GM12864 (cell line): Measurements from ENCODE around the gene FAM98A.

Source experiments
- DNase-seq: peaks from one replicate; pipeline ENCODE4 v3.0.0-alpha.2; 2011; ENCODE audit warnings: low read depth
- H3K4me3 ChIP-seq: 2 replicates; pipeline ENCODE4 v1.5.1; 2011; ENCODE audit warnings: mild to moderate bottlenecking, low read depth, low read length, control low read depth
- TF ChIP-seq, protein P1 (sequence below): IDR thresholded peaks from 2 replicates; pipeline ENCODE4 v1.5.1; 2011; ENCODE audit warnings: low read depth, mild to moderate bottlenecking, moderate library complexity, low read length, control low read depth, inconsistent platforms; ENCODE audit errors: missing control alignments

The FAM98A gene

DNA sequence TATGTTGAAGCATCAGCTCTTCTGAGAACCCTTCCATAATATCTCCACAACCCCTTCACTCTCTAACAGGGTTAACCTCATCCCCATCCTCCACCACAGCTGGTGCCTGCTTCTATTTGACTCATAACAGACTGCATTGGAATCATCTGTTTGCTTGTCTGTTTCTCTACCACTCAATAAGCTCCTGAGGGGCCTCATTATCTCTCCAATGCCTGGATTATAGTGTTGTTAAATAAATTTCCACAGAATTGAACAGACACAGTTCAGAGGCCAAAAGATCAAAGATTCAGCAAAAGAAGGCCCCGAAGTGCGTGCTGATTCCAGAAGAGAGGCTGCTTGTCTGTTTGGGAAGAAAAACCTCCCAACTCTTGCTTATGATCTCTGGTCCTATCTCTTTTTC lies 33.7 kb upstream of the FAM98A start:
- no peak overlapping the region for H3K4me3 ChIP-seq
- TF ChIP-seq, protein P1, sequence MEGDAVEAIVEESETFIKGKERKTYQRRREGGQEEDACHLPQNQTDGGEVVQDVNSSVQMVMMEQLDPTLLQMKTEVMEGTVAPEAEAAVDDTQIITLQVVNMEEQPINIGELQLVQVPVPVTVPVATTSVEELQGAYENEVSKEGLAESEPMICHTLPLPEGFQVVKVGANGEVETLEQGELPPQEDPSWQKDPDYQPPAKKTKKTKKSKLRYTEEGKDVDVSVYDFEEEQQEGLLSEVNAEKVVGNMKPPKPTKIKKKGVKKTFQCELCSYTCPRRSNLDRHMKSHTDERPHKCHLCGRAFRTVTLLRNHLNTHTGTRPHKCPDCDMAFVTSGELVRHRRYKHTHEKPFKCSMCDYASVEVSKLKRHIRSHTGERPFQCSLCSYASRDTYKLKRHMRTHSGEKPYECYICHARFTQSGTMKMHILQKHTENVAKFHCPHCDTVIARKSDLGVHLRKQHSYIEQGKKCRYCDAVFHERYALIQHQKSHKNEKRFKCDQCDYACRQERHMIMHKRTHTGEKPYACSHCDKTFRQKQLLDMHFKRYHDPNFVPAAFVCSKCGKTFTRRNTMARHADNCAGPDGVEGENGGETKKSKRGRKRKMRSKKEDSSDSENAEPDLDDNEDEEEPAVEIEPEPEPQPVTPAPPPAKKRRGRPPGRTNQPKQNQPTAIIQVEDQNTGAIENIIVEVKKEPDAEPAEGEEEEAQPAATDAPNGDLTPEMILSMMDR: no peak
- no peak for DNase-seq

DNA sequence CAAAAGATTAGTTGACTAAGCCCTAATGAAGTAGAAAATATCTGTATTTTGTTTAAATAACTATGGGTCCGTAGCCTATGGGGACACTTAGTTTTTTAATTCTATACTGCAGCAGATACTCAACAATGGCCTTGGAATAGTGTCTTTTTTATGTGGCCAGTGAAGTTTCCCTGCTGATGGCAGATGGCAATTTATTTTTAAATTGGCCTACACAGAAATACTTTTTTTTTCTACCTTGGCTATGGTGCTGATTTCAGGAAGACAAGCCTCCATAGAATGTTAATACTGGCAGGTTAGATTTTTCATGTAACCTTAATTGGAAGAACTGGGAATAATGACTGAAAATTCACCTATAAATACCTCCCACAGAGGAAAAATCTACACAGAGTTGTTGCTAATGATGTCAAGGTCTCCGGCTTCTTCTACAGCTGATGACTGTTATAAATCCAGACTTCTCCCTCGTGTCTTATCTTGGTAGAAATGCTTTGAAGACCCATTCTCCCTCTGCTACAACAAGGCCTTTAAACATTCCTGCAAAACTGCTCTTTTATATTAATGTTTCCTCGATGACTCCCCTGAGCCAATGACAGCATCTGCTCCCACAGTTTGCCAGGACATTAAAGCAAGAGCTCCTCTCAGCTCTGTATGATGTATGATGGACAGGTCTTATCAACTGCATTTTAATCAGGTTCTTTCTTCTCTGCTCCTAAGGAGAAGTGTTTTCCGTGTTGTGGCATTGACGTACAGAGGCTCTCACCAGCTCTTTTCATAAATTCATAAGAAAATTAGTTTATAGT lies 29.1 kb upstream of the FAM98A start:
- H3K4me3 ChIP-seq: no peak overlapping the region
- TF ChIP-seq, protein P1: no peak
- no peak for DNase-seq

DNA sequence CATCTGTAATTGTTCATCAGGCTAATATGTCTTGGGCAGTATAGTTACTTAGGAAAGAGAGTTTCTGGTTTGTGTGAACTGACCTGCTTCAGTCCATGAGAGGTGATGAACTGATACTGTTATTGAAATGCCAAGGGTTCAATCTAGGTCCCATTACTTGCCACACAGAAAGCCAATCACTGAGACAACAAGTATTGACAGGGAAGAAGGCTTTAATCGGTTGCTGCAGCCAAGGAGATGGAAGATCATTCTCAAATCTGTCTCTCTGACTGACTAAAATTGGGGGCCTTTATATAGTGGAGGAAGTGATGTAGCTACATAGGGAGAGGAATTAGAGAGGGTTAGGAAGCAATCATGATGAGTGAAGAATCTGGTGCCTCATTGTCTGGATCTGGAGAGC lies 19.9 kb upstream of the FAM98A start:
- TF ChIP-seq, protein P1: no peak
- no peak for DNase-seq
- H3K4me3 ChIP-seq: no peak overlapping the region

DNA sequence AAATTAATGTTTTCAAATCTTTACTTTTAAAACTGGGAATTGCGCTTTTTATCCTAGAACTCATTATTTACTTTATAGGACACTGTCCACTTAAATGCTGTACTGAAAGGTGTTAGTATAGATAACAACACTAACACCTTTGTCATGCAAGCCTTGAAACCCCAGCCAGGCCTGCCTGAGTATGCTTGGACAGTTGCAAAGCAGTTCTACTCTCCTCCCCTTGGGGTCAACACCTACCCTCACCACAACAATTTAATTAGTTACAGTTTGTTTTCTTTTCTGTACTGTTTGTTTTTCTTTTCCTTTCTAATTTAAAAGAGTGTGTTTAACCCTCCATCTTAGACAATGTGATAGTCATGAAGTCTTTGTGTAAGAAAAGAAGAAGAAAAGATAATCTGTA lies 18.9 kb upstream of the FAM98A start:
- TF ChIP-seq, protein P1: no peak
- no peak for DNase-seq
- H3K4me3 ChIP-seq: no peak overlapping the region

DNA sequence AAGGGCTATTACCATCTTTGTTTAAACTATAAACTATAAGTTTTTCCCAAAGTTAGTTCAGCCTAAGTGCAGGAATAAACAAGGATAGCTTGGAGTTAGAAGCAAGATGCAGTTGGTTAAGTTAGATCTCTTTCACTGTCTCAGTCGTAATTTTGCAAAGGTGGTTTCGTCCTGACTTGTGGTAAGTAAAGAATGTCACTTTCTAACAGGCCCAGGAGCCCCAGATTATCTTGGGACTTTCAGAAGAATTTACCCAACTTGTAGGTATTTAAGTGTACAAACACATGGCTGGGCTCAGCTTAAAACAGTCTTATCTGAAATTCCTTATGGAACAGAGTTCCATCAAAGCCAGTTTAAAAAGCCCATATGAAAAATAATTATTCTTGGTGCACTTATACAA lies 18.3 kb upstream of the FAM98A start:
- TF ChIP-seq, protein P1: no peak
- no peak for DNase-seq
- H3K4me3 ChIP-seq: no peak overlapping the region

DNA sequence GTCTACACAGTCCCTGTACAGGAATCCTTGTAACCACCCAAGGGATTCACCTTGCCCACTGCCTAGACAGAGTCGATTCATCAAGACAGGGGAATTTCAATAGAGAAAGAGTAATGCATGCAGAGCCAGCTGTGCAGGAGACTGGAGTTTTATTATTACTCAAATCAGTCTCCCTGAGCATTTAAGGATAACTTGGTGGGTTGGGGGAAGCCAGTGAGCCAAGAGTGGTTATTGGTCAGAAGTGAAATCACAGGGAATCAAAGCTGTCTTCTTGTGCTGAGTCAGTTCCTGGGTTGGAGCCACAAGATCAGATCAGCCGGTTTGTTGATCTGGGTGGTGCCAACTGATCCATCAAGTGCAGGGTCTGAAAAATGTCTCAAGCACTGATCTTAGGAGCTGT lies 17.8 kb upstream of the FAM98A start:
- TF ChIP-seq, protein P1: no peak
- no peak for DNase-seq
- H3K4me3 ChIP-seq: no peak overlapping the region

DNA sequence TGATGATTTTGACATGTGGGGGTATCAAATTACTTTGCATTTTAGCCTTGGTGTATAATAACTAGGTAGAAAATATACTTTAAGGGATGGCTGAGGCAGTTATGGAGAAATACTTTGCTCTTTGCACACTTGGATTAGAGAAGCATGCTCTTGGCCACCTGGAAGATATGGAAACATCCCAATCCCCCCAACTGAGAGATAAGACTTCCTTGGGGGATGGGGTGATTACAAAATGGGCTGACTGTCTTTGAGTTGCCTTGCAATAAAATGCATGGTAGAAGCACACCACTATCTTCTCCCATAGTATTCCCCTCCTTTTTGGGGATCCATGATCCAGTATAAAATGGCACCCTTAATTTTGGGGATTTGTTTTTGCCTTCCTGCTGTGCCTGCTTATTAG lies 15.1 kb upstream of the FAM98A start:
- DNase-seq: no peak
- TF ChIP-seq, protein P1: no peak
- H3K4me3 ChIP-seq: no peak overlapping the region
